Posterior vena cava (tissue), 2 donors: ENCODE results near the gene TMEM9B. TPM values are rescaled to one million over a fixed set of nuclear protein-coding genes. Genes with fewer than 3 reads are reported as not detected.
"Not testable (repeated sequence)": the region's sequence is repeated elsewhere in the genome, so short reads cannot be mapped to it uniquely, and the experiment has no call there.

ENCODE experiments used
- DNase-seq: peaks from one replicate; pipeline ENCODE4 v3.0.0-alpha.2; 2020; ENCODE audit warnings: low spot score
- intact Hi-C, 2 donors: fragments of 100-400 bp; cut with DNase I; formaldehyde crosslinking; loops; one replicate each; pipeline versions ENCODE4 v1.14.1 to v1.14.2; 2022 to 2023
- long read RNA-seq, 2 donors: library from polyadenylated mRNA; unstranded; transcript quantifications; one replicate each; pipeline ENCODE4 v2.0.0, GENCODE V29; 2020 to 2021
- total RNA-seq, 2 donors: library from RNA; stranded (reverse); fragmentation: NEBNext Ultra II Directional; extraction: Animal tissue kit (Norgen Biotek cat#: 25700); gene quantifications; one replicate each; pipeline ENCODE4 v1.2.1, GENCODE V29; 2021
- donor health status: DM: yes; HTN: yes; CAD: no.
- donor health status: DM: yes; HTN: yes; CAD: no.

TMEM9B gene
- 10 to 100 TPM; 20.6 to 26.1 TPM for total RNA-seq
- long read RNA-seq, donor 1, transcript TMEM9B-205 (5 exons, 2,083 nt), result major isoform, 19 of 25 reads
- long read RNA-seq, donor 1, partial matches to known transcripts, result 1 of 25 reads
- long read RNA-seq, donor 1, other reads (novel, unspliced or antisense), result 4 of 25 reads
- long read RNA-seq, donor 2, transcript TMEM9B-202 (5 exons, 1,433 nt), result minor isoform, 12 of 121 reads
- long read RNA-seq, donor 2, transcript TMEM9B-205 (5 exons, 2,083 nt), result major isoform, 92 of 121 reads
- long read RNA-seq, donor 2, transcript TMEM9B-201 (4 exons, 1,659 nt), result minor isoform, 10 of 121 reads
- long read RNA-seq, donor 2, partial matches to known transcripts, result 4 of 121 reads
- long read RNA-seq, donor 2, other reads (novel, unspliced or antisense), result 3 of 121 reads

DNA sequence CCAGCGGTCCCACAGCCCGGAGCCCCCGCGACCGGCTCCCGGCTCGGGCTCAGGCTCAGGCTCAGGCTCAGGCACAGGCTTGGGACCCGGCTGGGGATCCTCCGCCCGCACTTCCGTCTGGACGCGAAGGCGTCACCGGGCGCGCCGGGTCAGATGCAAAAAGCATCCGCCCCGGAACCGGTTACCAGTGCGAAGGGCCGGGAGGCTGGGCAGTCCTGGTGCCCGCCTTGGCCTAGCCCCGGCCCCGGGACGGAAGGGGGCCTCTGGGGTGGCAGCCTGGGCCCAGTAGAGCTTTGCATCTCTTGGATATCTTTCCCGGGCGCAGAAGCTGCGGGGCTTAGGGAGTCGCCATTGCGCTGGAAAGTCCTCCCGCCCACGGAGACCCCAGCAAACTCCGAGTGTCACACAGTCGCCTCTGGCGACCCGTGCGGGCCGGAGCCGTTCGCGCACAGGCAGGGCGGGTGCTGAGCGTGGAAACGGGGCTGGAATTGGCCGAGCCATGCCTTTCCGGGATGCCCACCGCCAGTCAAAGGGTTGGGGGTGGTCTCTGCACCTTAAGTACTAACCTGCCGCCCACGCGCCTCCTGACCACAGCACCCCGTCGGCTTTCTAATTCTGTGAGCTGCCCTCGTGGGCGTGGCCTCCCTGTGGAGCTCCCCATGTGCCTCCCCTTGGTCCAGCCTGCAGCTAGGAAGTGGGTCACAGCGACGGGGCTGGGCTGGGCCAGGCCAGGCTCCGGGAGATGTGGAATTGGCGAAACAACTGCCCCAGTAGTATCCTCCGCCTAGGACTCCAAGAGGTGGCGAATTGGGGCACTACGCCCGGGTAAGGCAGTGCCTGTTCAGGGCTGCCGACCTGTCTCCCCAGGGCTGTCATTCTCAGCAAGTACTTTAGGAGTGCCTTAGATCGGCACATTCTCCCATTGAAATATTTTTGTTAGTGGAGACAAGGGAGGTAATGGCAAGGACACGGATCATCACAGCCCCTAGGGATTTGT is at the start of gene TMEM9B:
TMEM9B (minus strand) TSS at position 119 of the 997 bp plus-strand sequence. CDS start 129 bp downstream, outside the sequence.
- DNase-seq, result peak; percentile 98
- intact Hi-C loops, result no loop called here

GRCh38 chr11:9013373-9013772 is 49.1 kb upstream of the TMEM9B start:
- DNase-seq, result no peak
- intact Hi-C loops, result no loop called here

DNA sequence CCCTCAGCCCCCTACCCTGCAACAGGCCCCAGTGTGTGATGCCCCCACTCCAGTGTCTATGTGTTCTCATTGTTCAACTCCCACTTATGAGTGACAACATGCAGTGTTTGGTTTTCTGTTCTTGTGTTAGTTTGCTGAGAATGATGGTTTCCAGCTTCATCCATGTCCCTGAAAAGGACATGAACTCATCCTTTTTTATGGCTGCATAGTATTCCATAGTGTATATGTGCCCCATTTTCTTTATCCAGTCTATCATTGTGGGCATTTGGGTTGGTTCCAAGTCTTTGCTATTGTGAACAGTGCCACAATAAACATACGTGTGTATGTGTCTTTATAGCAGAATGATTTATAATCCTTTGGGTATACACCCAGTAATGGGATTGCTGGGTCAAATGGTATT is 45.3 kb upstream of the TMEM9B start:
- DNase-seq, intact Hi-C loops: not testable (repeated sequence)

- DNase-seq, result no peak
- intact Hi-C loops, result no loop called here
These were observed 44.4 kb upstream of the TMEM9B start for GRCh38 chr11:9008661-9009060.

- intact Hi-C loops, result no loop called here
- no peak for DNase-seq
These were observed 43.8 kb upstream of the TMEM9B start for GRCh38 chr11:9008011-9008550.

- intact Hi-C loops, result no loop called here
- no peak for DNase-seq
These were observed 40.8 kb upstream of the TMEM9B start for GRCh38 chr11:9005087-9005486.

GRCh38 chr11:9004183-9004926 is 40.1 kb upstream of the TMEM9B start:
- DNase-seq, result peak; percentile 82
- intact Hi-C loops, result no loop called here

GRCh38 chr11:9003573-9004182 is 39.4 kb upstream of the TMEM9B start, which contains the start of gene NRIP3:
TSS of gene NRIP3 (minus strand) at chr11:9004001. CDS start at chr11:9003935, 66 bp downstream.
- DNase-seq, result peak; percentile 93
- intact Hi-C loops, result no loop called here

- intact Hi-C loops, result no loop called here
- DNase-seq, result no peak
These were observed 38.8 kb upstream of the TMEM9B start for GRCh38 chr11:9002920-9003572.

DNA sequence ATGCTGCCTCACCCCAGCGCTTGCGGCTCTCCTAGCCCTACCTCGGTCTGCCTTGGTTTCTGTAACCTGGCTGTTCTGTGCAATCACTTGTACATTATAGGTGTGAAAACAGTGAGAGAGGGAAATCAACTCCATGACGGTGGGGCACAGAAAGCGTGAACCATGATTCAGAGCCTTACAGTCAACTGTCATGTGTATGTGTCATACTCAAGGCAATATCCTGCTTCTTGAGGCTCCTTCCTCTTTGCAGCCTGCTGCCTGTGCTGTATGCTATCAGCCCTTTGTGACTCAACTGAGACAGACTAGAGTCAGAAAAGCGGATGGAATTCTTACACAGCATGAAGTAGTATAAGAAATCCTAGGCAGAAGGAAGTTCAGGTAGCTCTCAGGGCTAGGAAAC is 37.5 kb upstream of the TMEM9B start:
- intact Hi-C loops, result no loop called here
- DNase-seq, result no peak

GRCh38 chr11:8998017-8998416 is 33.8 kb upstream of the TMEM9B start:
- no peak for DNase-seq
- intact Hi-C loops, result no loop called here

- no peak for DNase-seq
- intact Hi-C loops, result no loop called here
These were observed 33.2 kb upstream of the TMEM9B start for GRCh38 chr11:8997451-8997850.

- intact Hi-C loops, result no loop called here
These were observed 25.2 kb upstream of the TMEM9B start for GRCh38 chr11:8989453-8989852.

GRCh38 chr11:8988329-8989234 is 24.3 kb upstream of the TMEM9B start:
- DNase-seq, result no peak
- intact Hi-C loops, result no loop called here

More at GRCh38 chr11:8989453-8989852, 25.2 kb upstream of the TMEM9B start:
- no peak for DNase-seq

GRCh38 chr11:8987446-8987845 is 23.2 kb upstream of the TMEM9B start:
- DNase-seq, result no peak
- intact Hi-C loops, result no loop called here

DNA sequence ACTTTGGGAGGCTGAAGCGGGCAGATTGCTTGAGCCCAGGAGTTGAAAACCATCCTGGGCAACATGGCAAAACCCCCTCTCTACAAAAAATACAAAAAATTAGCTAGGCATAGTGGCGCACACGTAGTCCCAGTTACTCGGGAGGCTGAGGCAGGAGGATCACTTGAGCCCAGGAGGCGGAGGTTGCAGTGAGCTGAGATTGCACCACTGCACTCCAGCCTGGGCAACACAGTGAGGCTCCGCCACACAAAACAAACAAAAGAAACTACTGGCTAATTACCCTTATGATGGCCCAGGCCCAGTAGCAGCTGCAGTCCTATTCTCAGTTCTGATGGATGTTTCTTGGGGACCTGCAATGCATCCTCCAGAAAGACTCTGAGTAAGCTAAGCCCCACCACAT is 22.5 kb upstream of the TMEM9B start:
- DNase-seq, intact Hi-C loops: not testable (repeated sequence)

DNA sequence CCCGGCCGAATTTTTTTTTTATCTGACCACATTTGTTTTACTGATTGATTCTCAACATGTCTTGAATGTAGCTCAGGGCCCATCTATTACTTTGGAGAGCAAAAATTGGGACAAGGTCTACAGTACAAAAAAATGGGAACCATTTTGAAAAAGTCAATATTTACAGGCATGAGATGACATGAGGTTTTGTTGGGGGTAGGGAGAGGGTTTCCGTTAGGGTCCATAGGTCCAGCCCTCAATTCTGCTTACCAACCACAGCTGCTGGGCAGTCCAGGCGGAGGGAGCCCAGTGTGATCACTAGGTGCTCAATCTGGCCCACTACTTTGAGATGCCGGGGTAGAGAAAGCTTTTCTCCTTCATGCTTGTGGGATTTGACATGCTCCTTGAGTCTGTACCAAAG is 21.2 kb upstream of the TMEM9B start:
- intact Hi-C loops, result no loop called here
- DNase-seq, result no peak
